HepG2 (cell line): ENCODE data around the gene SDC1. TPM values are rescaled to one million over a fixed set of nuclear protein-coding genes. Genes with fewer than 3 reads are reported as not detected.

Source experiments
- ATAC-seq: fragments of 200-7000 bp; cut with Tn5 transposase; 3 replicates; pipeline ENCODE4 v1.9.1; 2020; ENCODE audit warnings: mild to moderate bottlenecking, moderate library complexity
- BruUV-seq: library from RNA; stranded (reverse); fragments of 400-500 nt; replicated peaks from 2 replicates; lab custom pipeline; 2021; lab: Mats Ljungman, UMichigan
- CTCF ChIA-PET: fragments of 300-600 bp; formaldehyde crosslinking; extraction: SDS; loops from one replicate; lab custom pipeline; 2021; ENCODE audit warnings: low total read pairs, inconsistent platforms, low intra/inter-chr PET ratio; lab: Yijun Ruan, JAX
- POLR2A ChIA-PET: fragments of 350-600 bp; sonication (Branson Sonifier 250); formaldehyde crosslinking; loops from one replicate; lab custom pipeline; 2020; ENCODE audit warnings: antibody characterized with exemption, inconsistent platforms; lab: Yijun Ruan, JAX
- DNase-seq: peaks from one replicate; pipeline ENCODE4 v3.0.0-alpha.2; 2015; ENCODE audit warnings: low spot score
- FAIRE-seq: peaks from 3 replicates; lab custom pipeline; 2011; peaks lifted over from hg19 to GRCh38; lab: Jason Lieb, UNC
- H2AFZ ChIP-seq: one replicate; pipeline ENCODE4 v1.6.1; 2011; ENCODE audit warnings: low read length, inconsistent platforms
- H3K27ac ChIP-seq: fragments of 300-600 bp; 3 replicates; pipeline ENCODE4 v1.8.0; 2011; ENCODE audit warnings: mixed run types, mild to moderate bottlenecking, mixed read lengths, low read length, inconsistent platforms; ENCODE audit not compliant: insufficient read depth; ENCODE audit errors: extremely low read length
- H3K27me3 ChIP-seq, 2 experiments: fragments of 200-600 bp in 1 of 2; 2 replicates in 1 of 2; 3 replicates in 1 of 2; pipeline versions ENCODE4 v1.6.0 to v1.8.0; 2011; ENCODE audit warnings: low read length in 2 of 2, mild to moderate bottlenecking in 2 of 2, moderate library complexity in 2 of 2, inconsistent platforms in 1 of 2; ENCODE audit not compliant: insufficient read depth in 2 of 2, control insufficient read depth in 1 of 2
- H3K36me3 ChIP-seq, 2 experiments: fragments of 200-600 bp in 1 of 2; replicated peaks in 1 of 2; 2 replicates in 1 of 2; 3 replicates in 1 of 2; pipeline versions ENCODE4 v1.5.1 to v1.8.0; 2011; ENCODE audit warnings: low read length in 2 of 2, inconsistent platforms in 1 of 2; ENCODE audit not compliant: insufficient read depth in 2 of 2, control insufficient read depth in 1 of 2
- H3K4me1 ChIP-seq: 2 replicates; pipeline ENCODE4 v1.5.1; 2012; ENCODE audit warnings: low read length, inconsistent platforms; ENCODE audit not compliant: insufficient read depth
- H3K4me2 ChIP-seq: 2 replicates; pipeline ENCODE4 v1.6.0; 2011; ENCODE audit warnings: low read depth, low read length, inconsistent platforms
- H3K4me3 ChIP-seq, 3 experiments: fragments of 200-600 bp in 1 of 3; sonication (generic), shearing (Covaris generic) in 1 of 3; replicated peaks in 1 of 3; 2 replicates each; pipeline ENCODE4 v1.5.1; 2011 to 2016; ENCODE audit warnings: low read length in 3 of 3, inconsistent platforms in 2 of 3, low read depth in 2 of 3, mild to moderate bottlenecking in 2 of 3, control low read depth in 1 of 3, mixed read lengths in 1 of 3; ENCODE audit not compliant: insufficient read depth in 1 of 3
- H3K79me2 ChIP-seq: one replicate; pipeline ENCODE4 v1.6.1; 2011; ENCODE audit warnings: low read length, inconsistent platforms; ENCODE audit not compliant: insufficient read depth
- H3K9ac ChIP-seq: 2 replicates; pipeline ENCODE4 v1.6.0; 2011; ENCODE audit warnings: mild to moderate bottlenecking, low read depth, low read length, inconsistent platforms; ENCODE audit not compliant: insufficient read depth
- H3K9me3 ChIP-seq: 2 replicates; pipeline ENCODE4 v1.5.1; 2012; ENCODE audit warnings: mild to moderate bottlenecking, low read length
- H4K20me1 ChIP-seq: 2 replicates; pipeline ENCODE4 v1.6.0; 2011; ENCODE audit warnings: inconsistent platforms, mild to moderate bottlenecking, low read length, moderate library complexity; ENCODE audit not compliant: insufficient read depth
- AGO2 ChIP-seq: fragments of 200-400 bp; formaldehyde crosslinking; optimal IDR thresholded peaks from 2 replicates; pipeline ENCODE3; 2017; ENCODE audit warnings: mild to moderate bottlenecking, low read depth, low read length, moderate library complexity
- FOXK2 ChIP-seq: fragments of 450-650 bp; IDR thresholded peaks from 2 replicates; pipeline ENCODE4 v1.6.1; 2016
- GATAD1 ChIP-seq: IDR thresholded peaks from 2 replicates; pipeline ENCODE4 v1.6.1; 2016; ENCODE audit warnings: missing genetic modification reagents, missing compliant biosample characterization
- IRF2 ChIP-seq: IDR thresholded peaks from 2 replicates; pipeline ENCODE4 v1.6.1; 2018; ENCODE audit warnings: missing genetic modification reagents, missing compliant biosample characterization
- MAFG ChIP-seq: sonication (generic); formaldehyde crosslinking; IDR thresholded peaks from 2 replicates; pipeline ENCODE4 v1.5.1; 2020; ENCODE audit warnings: mild to moderate bottlenecking, missing genetic modification reagents
- SIN3B ChIP-seq: fragments of 150-350 bp; IDR thresholded peaks from 2 replicates; pipeline ENCODE4 v1.6.1; 2014; ENCODE audit warnings: low read length
- SOX6 ChIP-seq, 2 experiments: fragments of 450-650 bp in 1 of 2; sonication (generic) in 1 of 2; formaldehyde crosslinking in 1 of 2; IDR thresholded peaks; 2 replicates each; pipeline versions ENCODE4 v1.4.0 to v1.6.1; 2017 to 2020; ENCODE audit warnings: antibody characterized with exemption in 1 of 2, mild to moderate bottlenecking in 1 of 2, missing genetic modification reagents in 1 of 2
- TEAD3 ChIP-seq: optimal IDR thresholded peaks from 2 replicates; pipeline ENCODE3; 2016; ENCODE audit warnings: borderline replicate concordance
- TOPORS ChIP-seq: sonication (generic); formaldehyde crosslinking; IDR thresholded peaks from 2 replicates; pipeline ENCODE4 v1.8.0; 2023; ENCODE audit warnings: mild to moderate bottlenecking, missing genetic modification reagents
- ZFP1 ChIP-seq: IDR thresholded peaks from 2 replicates; pipeline ENCODE4 v1.6.1; 2016
- ZFP41 ChIP-seq: sonication (generic); formaldehyde crosslinking; IDR thresholded peaks from 2 replicates; pipeline ENCODE4 v1.4.0; 2020; ENCODE audit warnings: mild to moderate bottlenecking, missing genetic modification reagents, borderline replicate concordance
- ZNF383 ChIP-seq: sonication (generic); formaldehyde crosslinking; IDR thresholded peaks from 2 replicates; pipeline ENCODE4 v1.4.0; 2020; ENCODE audit warnings: missing genetic modification reagents, mild to moderate bottlenecking, borderline replicate concordance
- ZNF441 ChIP-seq: sonication (generic); formaldehyde crosslinking; IDR thresholded peaks from 2 replicates; pipeline ENCODE4 v1.7.0; 2021; ENCODE audit warnings: missing genetic modification reagents, borderline replicate concordance
- ZNF746 ChIP-seq: sonication (generic); formaldehyde crosslinking; IDR thresholded peaks from 2 replicates; pipeline ENCODE4 v1.8.0; 2022; ENCODE audit warnings: mild to moderate bottlenecking, missing genetic modification reagents
- ZNF782 ChIP-seq: sonication (generic); formaldehyde crosslinking; IDR thresholded peaks from 2 replicates; pipeline ENCODE4 v1.4.0; 2020; ENCODE audit warnings: missing genetic modification reagents, mild to moderate bottlenecking, borderline replicate concordance
- WGBS: methylation state at CpG from one replicate; pipeline ENCODE4 v1.1.6; 2017; ENCODE audit warnings: low lambda C conversion rate; 5-methylcytosine and 5-hydroxymethylcytosine counted together
- in situ Hi-C: cut with HindIII; loops from 2 replicates; pipeline ENCODE4 v1.10.0; 2017; ENCODE audit warnings: low pct_unique_long_range_greater_than_20kb; ENCODE audit not compliant: extremely low pct_ligation_motif_present
- intact Hi-C: fragments of 100-400 bp; cut with micrococcal nuclease; formaldehyde crosslinking; loops from one replicate; pipeline ENCODE4 v1.10.0; 2022; ENCODE audit not compliant: unreplicated experiment
- polyA plus RNA-seq, 8 experiments: library from polyadenylated mRNA; depleted of rRNA in 3 of 8; stranded (reverse) in 7 of 8; unstranded in 1 of 8; fragments of >200 nt; fragmentation: Illumina TruSeq in 4 of 8; extraction: Trizol in 4 of 8; gene quantifications; 2 replicates each; pipeline versions ENCODE4 v1.2.1 to v1.2.3, GENCODE V29; 2011 to 2016; ENCODE audit warnings: low read depth in 4 of 8, missing spikeins in 1 of 8, mixed read lengths in 1 of 8; ENCODE audit not compliant: insufficient read depth in 1 of 8
- total RNA-seq, 5 experiments: library from RNA; depleted of rRNA; stranded (reverse); fragments of >200 nt; fragmentation: Illumina TruSeq; extraction: Trizol; gene quantifications; 2 replicates each; pipeline ENCODE4 v1.2.3, GENCODE V29; 2016; ENCODE audit warnings: low read depth in 1 of 5
- TF ChIP-seq, protein P1 (sequence below): sonication (generic); formaldehyde crosslinking; IDR thresholded peaks from 2 replicates; pipeline ENCODE4 v1.5.1; 2020; ENCODE audit warnings: missing genetic modification reagents, mild to moderate bottlenecking, borderline replicate concordance
- TF ChIP-seq, protein P2 (sequence below): fragments of 450-650 bp; IDR thresholded peaks from 2 replicates; pipeline ENCODE4 v1.6.1; 2017

SDC1 gene
- total and polyA plus RNA-seq, 2 of the 13 experiments (the other 11 are each of a cell fraction or from before 2014, with no cell fraction given): 108 to 119 TPM

DNA sequence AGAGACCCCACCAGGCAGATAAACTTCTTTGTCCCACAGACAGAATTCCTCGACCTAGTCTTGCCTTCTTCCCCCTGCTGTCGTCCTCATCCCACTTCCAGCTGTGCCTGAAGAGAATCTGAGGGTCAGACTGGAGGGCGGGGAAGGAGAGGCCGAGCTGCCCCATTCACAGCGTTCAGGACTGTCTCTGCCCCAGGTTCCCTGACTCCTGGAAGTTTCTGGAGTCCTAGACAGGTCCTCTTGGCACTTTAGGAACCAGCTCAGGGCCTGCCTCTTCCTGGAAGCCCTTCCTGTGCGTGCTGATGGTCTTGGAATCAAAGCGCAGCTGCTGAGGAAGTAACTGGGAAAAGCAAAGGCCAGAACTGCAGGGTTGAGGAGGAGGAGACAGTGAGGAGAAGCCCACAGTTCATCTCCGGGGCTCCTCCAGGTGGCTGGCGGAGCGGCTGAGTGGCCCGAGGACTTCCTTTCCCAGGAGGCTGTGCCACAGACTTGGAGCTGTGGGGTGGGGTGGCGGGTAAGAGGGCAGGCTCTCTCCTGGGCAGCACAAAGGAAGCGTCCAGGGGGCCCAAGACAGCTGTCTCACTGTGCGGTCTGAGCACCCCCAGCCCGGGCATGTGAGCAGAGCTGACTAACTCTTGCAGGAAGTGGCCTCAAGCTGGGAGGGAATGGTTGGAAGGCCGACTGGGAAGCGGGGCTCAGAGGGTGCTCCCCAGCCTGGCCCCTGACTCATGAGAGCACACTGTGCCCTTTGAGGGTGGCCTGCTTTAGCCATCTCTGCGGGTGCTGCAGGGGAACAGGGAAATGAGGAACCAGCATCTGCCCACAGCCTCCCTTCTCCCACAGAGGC, 39.5 kb downstream of the SDC1 start (continued):
- TF ChIP-seq, protein P1, sequence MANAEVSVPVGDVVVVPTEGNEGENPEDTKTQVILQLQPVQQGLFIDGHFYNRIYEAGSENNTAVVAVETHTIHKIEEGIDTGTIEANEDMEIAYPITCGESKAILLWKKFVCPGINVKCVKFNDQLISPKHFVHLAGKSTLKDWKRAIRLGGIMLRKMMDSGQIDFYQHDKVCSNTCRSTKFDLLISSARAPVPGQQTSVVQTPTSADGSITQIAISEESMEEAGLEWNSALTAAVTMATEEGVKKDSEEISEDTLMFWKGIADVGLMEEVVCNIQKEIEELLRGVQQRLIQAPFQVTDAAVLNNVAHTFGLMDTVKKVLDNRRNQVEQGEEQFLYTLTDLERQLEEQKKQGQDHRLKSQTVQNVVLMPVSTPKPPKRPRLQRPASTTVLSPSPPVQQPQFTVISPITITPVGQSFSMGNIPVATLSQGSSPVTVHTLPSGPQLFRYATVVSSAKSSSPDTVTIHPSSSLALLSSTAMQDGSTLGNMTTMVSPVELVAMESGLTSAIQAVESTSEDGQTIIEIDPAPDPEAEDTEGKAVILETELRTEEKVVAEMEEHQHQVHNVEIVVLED: no peak
- no peak for TF ChIP-seq ZNF383 (CRISPR knock-in tag)

DNA sequence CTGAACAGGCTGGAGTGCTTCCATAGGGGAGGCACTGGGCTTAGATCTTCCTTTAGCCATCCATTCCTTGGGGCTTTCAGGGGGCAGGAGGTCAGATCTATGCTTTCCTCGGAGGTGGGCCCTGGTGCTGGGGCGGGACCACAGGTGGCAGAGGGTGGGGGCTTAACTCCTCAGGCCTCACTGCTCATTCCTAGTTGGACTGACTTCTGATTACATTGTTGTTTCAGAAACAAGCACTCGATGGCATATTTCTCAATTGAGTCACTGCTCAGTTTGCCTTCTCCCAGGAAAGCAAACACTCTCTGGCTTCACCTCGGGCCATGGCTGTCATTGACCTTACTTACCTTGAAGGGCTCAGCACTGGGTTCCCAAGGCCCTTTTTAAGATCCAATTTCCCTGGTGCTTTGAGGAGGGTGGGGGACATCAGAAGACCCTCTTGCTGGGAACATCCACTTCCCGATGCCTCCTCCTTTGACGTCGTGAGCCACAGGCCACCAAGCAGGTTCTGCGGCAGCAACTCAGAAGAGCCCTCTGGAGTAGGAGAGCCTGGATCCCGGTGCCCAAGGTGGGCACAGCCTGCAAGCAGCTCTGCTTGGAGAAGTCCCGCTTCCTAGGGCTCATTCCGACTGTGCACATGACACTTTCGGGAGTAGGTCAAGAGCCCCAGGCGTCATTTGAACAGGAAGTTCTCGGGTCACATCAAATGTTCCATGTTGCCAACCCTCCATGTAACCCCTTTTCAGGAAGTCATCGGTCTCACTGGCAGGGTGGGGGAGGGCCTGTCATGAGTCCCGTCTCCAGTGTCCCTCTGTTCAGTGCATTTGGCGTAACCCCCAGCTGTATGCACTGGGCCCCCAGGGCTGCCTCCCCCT, 40.6 kb downstream of the SDC1 start:
- FAIRE-seq (peak; percentile 87), DNase-seq (peak; percentile 93), ATAC-seq (peak; percentile 37)
- H3K27ac ChIP-seq: peak overlapping the region; percentile 42
- H3K9ac ChIP-seq: peak overlapping the region; percentile 25; the same call in 1 of the 2 replicates
- no peaks in the 10 kb centered on the region for H3K79me2 ChIP-seq
- H3K4me2 ChIP-seq: peak overlapping the region; percentile 56
- in situ Hi-C loops (no loop called here), intact Hi-C loops (loop anchor here (1.0 to 5.0 kb wide), 2 partner anchors 41 to 82 kb away; partner anchors contain the start of gene SDC1)
- H3K36me3 ChIP-seq: no peaks in the 10 kb centered on the region
- H3K27me3 ChIP-seq: no peaks in the 10 kb centered on the region
- peaks cover 96% of the 10 kb centered on the region for H3K4me1 ChIP-seq
- no TSS peak for BruUV-seq
- H2AFZ ChIP-seq: no peak overlapping the region
- WGBS: 38% methylated on average over 17 of the region's 17 CpGs
- ChIA-PET POLR2A (interaction anchor here (1.0 to 6.0 kb wide), 3 partner anchors 10 to 39 kb away, joined by 3 to 73 read pairs (median 38); partner anchors contain the start of gene SDC1), CTCF (no interaction called here)
- H4K20me1 ChIP-seq: no peaks in the 10 kb centered on the region
- no peaks in the 10 kb centered on the region for H3K9me3 ChIP-seq
- H3K4me3 ChIP-seq: peak overlapping the region in 1 of 3 experiments; percentile 20; a peak in 1 of 6 replicates
- no peak for TF ChIP-seq MAFG (CRISPR knock-in tag)
- peak; percentile 43; the same call in 1 of the 2 replicates for TF ChIP-seq ZNF441 (CRISPR knock-in tag)
- TF ChIP-seq TOPORS: no peak
- TF ChIP-seq GATAD1: peak; percentile 52
- no peak for TF ChIP-seq FOXK2
- TF ChIP-seq ZFP41 (CRISPR knock-in tag): no peak
- TF ChIP-seq, protein P2, sequence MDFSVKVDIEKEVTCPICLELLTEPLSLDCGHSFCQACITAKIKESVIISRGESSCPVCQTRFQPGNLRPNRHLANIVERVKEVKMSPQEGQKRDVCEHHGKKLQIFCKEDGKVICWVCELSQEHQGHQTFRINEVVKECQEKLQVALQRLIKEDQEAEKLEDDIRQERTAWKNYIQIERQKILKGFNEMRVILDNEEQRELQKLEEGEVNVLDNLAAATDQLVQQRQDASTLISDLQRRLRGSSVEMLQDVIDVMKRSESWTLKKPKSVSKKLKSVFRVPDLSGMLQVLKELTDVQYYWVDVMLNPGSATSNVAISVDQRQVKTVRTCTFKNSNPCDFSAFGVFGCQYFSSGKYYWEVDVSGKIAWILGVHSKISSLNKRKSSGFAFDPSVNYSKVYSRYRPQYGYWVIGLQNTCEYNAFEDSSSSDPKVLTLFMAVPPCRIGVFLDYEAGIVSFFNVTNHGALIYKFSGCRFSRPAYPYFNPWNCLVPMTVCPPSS: no peak
- no peak for TF ChIP-seq SOX6 (IDR thresholded peaks at IDR 0.05)
- TF ChIP-seq SOX6 (CRISPR knock-in tag; IDR thresholded peaks at IDR 0.05): peak; percentile 88
- 0 out of 2 replicates have a peak, but pooled peaks have one; percentile 41 for TF ChIP-seq ZFP1 (CRISPR knock-in tag)
- peak; percentile 86; the same call in 1 of the 2 replicates for TF ChIP-seq IRF2
- TF ChIP-seq SIN3B: no peak
- peak; percentile 71; the same call in 1 of the 2 replicates for TF ChIP-seq ZNF782 (CRISPR knock-in tag)
- no peak for TF ChIP-seq AGO2
- TF ChIP-seq TEAD3 (CRISPR knock-in tag): peak; percentile 97
- TF ChIP-seq ZNF746: peak; percentile 39; the same call in 1 of the 2 replicates
